Measurements from ENCODE around the gene CD59.

The CD59 gene

GRCh38 chr11:33657757-33658156, 78.5 kb downstream of the CD59 start:
- Histone ChIP-seq H3K36me3 (ENCODE audit: insufficient read depth, low read length) (no peaks in the 10 kb centered on the region), H3K4me3 (ENCODE audit: low read length, poor library complexity, severe bottlenecking) (no peak overlapping the region), H4K20me1 (ENCODE audit: insufficient read depth, low read length, poor library complexity, severe bottlenecking) (no peaks in the 10 kb centered on the region), H3F3A (ENCODE audit: low read depth) (no peaks in the 10 kb centered on the region), H3K9ac (ENCODE audit: low read depth, low read length, poor library complexity, severe bottlenecking) (no peak overlapping the region), H3K27me3 (ENCODE audit: insufficient read depth, low read length, poor library complexity, severe bottlenecking) (no peaks in the 10 kb centered on the region), H3K4me2 (ENCODE audit: low read depth, low read length, poor library complexity, severe bottlenecking) (no peak overlapping the region), H3K9me2 (replicated peaks; ENCODE audit: low read depth, low read length) (no peaks in the 10 kb centered on the region), H3K79me2 (ENCODE audit: insufficient read depth, low read length) (no peaks in the 10 kb centered on the region), H3K9me3 (ENCODE audit: insufficient read depth, low read depth, low read length) (no peaks in the 10 kb centered on the region), H2AFZ (ENCODE audit: low read length) (no peak overlapping the region), H3K4me1 (ENCODE audit: insufficient read depth, low read length, poor library complexity, severe bottlenecking) (no peaks in the 10 kb centered on the region)
- TF ChIP-seq CTCF (conservative IDR thresholded peaks at IDR 0.05; ENCODE audit: low read length) (no peak), EZH2phosphoT487 (IDR thresholded peaks at IDR 0.05; ENCODE audit: borderline replicate concordance) (no peak)

- Histone ChIP-seq H3K36me3 (ENCODE audit: insufficient read depth, low read length) (no peaks in the 10 kb centered on the region), H3K9me3 (ENCODE audit: insufficient read depth, low read depth, low read length) (no peaks in the 10 kb centered on the region), H3K4me3 (ENCODE audit: low read length, poor library complexity, severe bottlenecking) (no peak overlapping the region), H3K9ac (ENCODE audit: low read depth, low read length, poor library complexity, severe bottlenecking) (no peak overlapping the region), H4K20me1 (ENCODE audit: insufficient read depth, low read length, poor library complexity, severe bottlenecking) (no peaks in the 10 kb centered on the region), H3K79me2 (ENCODE audit: insufficient read depth, low read length) (no peaks in the 10 kb centered on the region), H2AFZ (ENCODE audit: low read length) (no peak overlapping the region), H3K9me2 (replicated peaks; ENCODE audit: low read depth, low read length) (no peaks in the 10 kb centered on the region), H3K4me1 (ENCODE audit: insufficient read depth, low read length, poor library complexity, severe bottlenecking) (no peaks in the 10 kb centered on the region), H3F3A (ENCODE audit: low read depth) (no peaks in the 10 kb centered on the region), H3K27me3 (ENCODE audit: insufficient read depth, low read length, poor library complexity, severe bottlenecking) (no peaks in the 10 kb centered on the region), H3K4me2 (ENCODE audit: low read depth, low read length, poor library complexity, severe bottlenecking) (no peak overlapping the region)
- TF ChIP-seq EZH2phosphoT487 (IDR thresholded peaks at IDR 0.05; ENCODE audit: borderline replicate concordance) (no peak), CTCF (conservative IDR thresholded peaks at IDR 0.05; ENCODE audit: low read length) (no peak)
These were observed 79.5 kb downstream of the CD59 start for GRCh38 chr11:33656768-33657167.

- Histone ChIP-seq H3K9ac (ENCODE audit: low read depth, low read length, poor library complexity, severe bottlenecking) (no peak overlapping the region), H4K20me1 (ENCODE audit: insufficient read depth, low read length, poor library complexity, severe bottlenecking) (no peaks in the 10 kb centered on the region), H3K79me2 (ENCODE audit: insufficient read depth, low read length) (no peaks in the 10 kb centered on the region), H3K9me2 (replicated peaks; ENCODE audit: low read depth, low read length) (no peaks in the 10 kb centered on the region), H2AFZ (ENCODE audit: low read length) (no peak overlapping the region), H3K4me1 (ENCODE audit: insufficient read depth, low read length, poor library complexity, severe bottlenecking) (no peaks in the 10 kb centered on the region), H3K27me3 (ENCODE audit: insufficient read depth, low read length, poor library complexity, severe bottlenecking) (no peaks in the 10 kb centered on the region), H3F3A (ENCODE audit: low read depth) (no peaks in the 10 kb centered on the region), H3K36me3 (ENCODE audit: insufficient read depth, low read length) (no peaks in the 10 kb centered on the region), H3K4me3 (ENCODE audit: low read length, poor library complexity, severe bottlenecking) (no peak overlapping the region), H3K4me2 (ENCODE audit: low read depth, low read length, poor library complexity, severe bottlenecking) (no peak overlapping the region), H3K9me3 (ENCODE audit: insufficient read depth, low read depth, low read length) (no peaks in the 10 kb centered on the region)
- TF ChIP-seq CTCF (conservative IDR thresholded peaks at IDR 0.05; ENCODE audit: low read length) (no peak), EZH2phosphoT487 (IDR thresholded peaks at IDR 0.05; ENCODE audit: borderline replicate concordance) (no peak)
These were observed 80.2 kb downstream of the CD59 start for GRCh38 chr11:33655842-33656600.

Measured in Loucy (cell line).